Mesendoderm (in vitro differentiated cells): ENCODE data around the gene TAS2R41.
A peak's percentile ranks its signal among the peaks of the same experiment; 100 is the strongest.

Experiments
- DNase-seq: peaks from one replicate; pipeline ENCODE4 v3.0.0; 2013
- H2AK5ac ChIP-seq: 2 replicates; pipeline ENCODE4 v1.6.1; 2013; ENCODE audit warnings: low read length, inconsistent platforms
- H2BK120ac ChIP-seq: 2 replicates; pipeline ENCODE4 v1.6.1; 2013; ENCODE audit warnings: low read depth, mild to moderate bottlenecking, low read length, moderate library complexity, mixed read lengths
- H2BK15ac ChIP-seq: replicated peaks from 2 replicates; pipeline ENCODE4 v1.6.1; 2013; ENCODE audit warnings: low read depth, mild to moderate bottlenecking, moderate library complexity
- H2BK5ac ChIP-seq: 2 replicates; pipeline ENCODE4 v1.6.1; 2013; ENCODE audit warnings: low read length, inconsistent platforms
- H3K18ac ChIP-seq: 2 replicates; pipeline ENCODE4 v1.6.1; 2013; ENCODE audit warnings: mild to moderate bottlenecking, low read length, mixed read lengths
- H3K23ac ChIP-seq: one replicate; pipeline ENCODE4 v1.6.1; 2013; ENCODE audit warnings: low read length
- H3K27ac ChIP-seq: 2 replicates; pipeline ENCODE4 v1.5.1; 2013; ENCODE audit warnings: low read depth, mild to moderate bottlenecking, inconsistent platforms, low read length, moderate library complexity
- H3K27me3 ChIP-seq: 2 replicates; pipeline ENCODE4 v1.6.1; 2013; ENCODE audit warnings: low read length, control low read depth, mild to moderate bottlenecking, inconsistent platforms; ENCODE audit not compliant: insufficient read depth, poor library complexity
- H3K36me3 ChIP-seq: 2 replicates; pipeline ENCODE4 v1.6.1; 2013; ENCODE audit warnings: low read length, inconsistent platforms; ENCODE audit not compliant: control insufficient read depth, insufficient read depth
- H3K4ac ChIP-seq: one replicate; pipeline ENCODE4 v1.6.1; 2013; ENCODE audit warnings: low read depth, mild to moderate bottlenecking, low read length, moderate library complexity
- H3K4me1 ChIP-seq: 2 replicates; pipeline ENCODE4 v1.6.1; 2013; ENCODE audit warnings: low read depth, low read length, inconsistent platforms; ENCODE audit not compliant: control insufficient read depth
- H3K4me2 ChIP-seq: 2 replicates; pipeline ENCODE4 v1.6.1; 2013; ENCODE audit warnings: low read length
- H3K4me3 ChIP-seq: 2 replicates; pipeline ENCODE4 v1.5.1; 2013; ENCODE audit warnings: mild to moderate bottlenecking, low read length
- H3K56ac ChIP-seq: one replicate; pipeline ENCODE4 v1.6.1; 2013; ENCODE audit warnings: low read length
- H3K79me1 ChIP-seq: 2 replicates; pipeline ENCODE4 v1.6.1; 2013; ENCODE audit warnings: low read length, inconsistent platforms
- H3K79me2 ChIP-seq: 2 replicates; pipeline ENCODE4 v1.6.1; 2013; ENCODE audit warnings: mild to moderate bottlenecking, low read length; ENCODE audit not compliant: control insufficient read depth, insufficient read depth
- H3K9ac ChIP-seq: 2 replicates; pipeline ENCODE4 v1.6.1; 2013; ENCODE audit warnings: low read length, inconsistent platforms
- H4K5ac ChIP-seq: one replicate; pipeline ENCODE4 v1.6.1; 2013; ENCODE audit warnings: low read length
- H4K8ac ChIP-seq: one replicate; pipeline ENCODE4 v1.6.1; 2013; ENCODE audit warnings: low read depth, mild to moderate bottlenecking, control low read depth, low read length, moderate library complexity
- WGBS: extraction: QIAGEN DNeasy Blood & Tissue Kit; methylation state at CpG from one replicate; pipeline ENCODE4 v1.1.7; 2013; ENCODE audit warnings: low lambda C conversion rate, missing lambda C conversion rate; ENCODE audit not compliant: insufficient coverage; ENCODE audit errors: extremely low coverage; 5-methylcytosine and 5-hydroxymethylcytosine counted together

The TAS2R41 gene

GRCh38 chr7:143494622-143495021, 16.9 kb downstream of the TAS2R41 start:
- no peak overlapping the region for H4K8ac ChIP-seq
- no peak overlapping the region for H3K4me2 ChIP-seq
- H3K27ac ChIP-seq: no peak overlapping the region
- no peak overlapping the region for H3K9ac ChIP-seq
- no peaks in the 10 kb centered on the region for H3K79me2 ChIP-seq
- DNase-seq: peak; percentile 19
- no peak overlapping the region for H2BK15ac ChIP-seq
- WGBS: no CpG with 5 or more reads among the region's 1 CpG
- no peaks in the 10 kb centered on the region for H3K36me3 ChIP-seq
- H3K4ac ChIP-seq: no peak overlapping the region
- H4K5ac ChIP-seq: no peak overlapping the region
- H3K56ac ChIP-seq: no peak overlapping the region
- H3K27me3 ChIP-seq: no peaks in the 10 kb centered on the region
- H2BK120ac ChIP-seq: no peak overlapping the region
- H3K23ac ChIP-seq: no peak overlapping the region
- no peak overlapping the region for H2AK5ac ChIP-seq
- no peaks in the 10 kb centered on the region for H3K79me1 ChIP-seq
- H3K18ac ChIP-seq: no peak overlapping the region
- H2BK5ac ChIP-seq: no peak overlapping the region
- no peaks in the 10 kb centered on the region for H3K4me1 ChIP-seq
- H3K4me3 ChIP-seq: no peak overlapping the region

- no peak overlapping the region for H3K18ac ChIP-seq
- no peak overlapping the region for H4K8ac ChIP-seq
- H3K23ac ChIP-seq: no peak overlapping the region
- H4K5ac ChIP-seq: no peak overlapping the region
- H2BK5ac ChIP-seq: no peak overlapping the region
- no peak for DNase-seq
- no peaks in the 10 kb centered on the region for H3K27me3 ChIP-seq
- no peak overlapping the region for H2AK5ac ChIP-seq
- no peak overlapping the region for H3K56ac ChIP-seq
- H3K4ac ChIP-seq: no peak overlapping the region
- H2BK15ac ChIP-seq: no peak overlapping the region
- no peaks in the 10 kb centered on the region for H3K4me1 ChIP-seq
- no peaks in the 10 kb centered on the region for H3K79me1 ChIP-seq
- H3K79me2 ChIP-seq: no peaks in the 10 kb centered on the region
- H2BK120ac ChIP-seq: no peak overlapping the region
- no peaks in the 10 kb centered on the region for H3K36me3 ChIP-seq
- no peak overlapping the region for H3K27ac ChIP-seq
- no peak overlapping the region for H3K4me2 ChIP-seq
- no peak overlapping the region for H3K9ac ChIP-seq
- H3K4me3 ChIP-seq: no peak overlapping the region
These were observed 18.2 kb downstream of the TAS2R41 start for GRCh38 chr7:143495851-143496250.

- H3K56ac ChIP-seq: no peak overlapping the region
- H3K4ac ChIP-seq: no peak overlapping the region
- H3K4me3 ChIP-seq: no peak overlapping the region
- H2BK15ac ChIP-seq: no peak overlapping the region
- no peak overlapping the region for H3K4me2 ChIP-seq
- no peak for DNase-seq
- no CpG with 5 or more reads among the region's 3 CpGs for WGBS
- H3K79me2 ChIP-seq: no peaks in the 10 kb centered on the region
- no peak overlapping the region for H4K5ac ChIP-seq
- H3K27me3 ChIP-seq: no peaks in the 10 kb centered on the region
- no peak overlapping the region for H2AK5ac ChIP-seq
- no peaks in the 10 kb centered on the region for H3K36me3 ChIP-seq
- H2BK120ac ChIP-seq: no peak overlapping the region
- H3K27ac ChIP-seq: no peak overlapping the region
- no peak overlapping the region for H3K18ac ChIP-seq
- no peak overlapping the region for H2BK5ac ChIP-seq
- H3K23ac ChIP-seq: no peak overlapping the region
- no peak overlapping the region for H3K9ac ChIP-seq
- H3K4me1 ChIP-seq: no peaks in the 10 kb centered on the region
- no peak overlapping the region for H4K8ac ChIP-seq
- H3K79me1 ChIP-seq: no peaks in the 10 kb centered on the region
These were observed 18.6 kb downstream of the TAS2R41 start for GRCh38 chr7:143496263-143496662.

GRCh38 chr7:143497008-143497795, 19.5 kb downstream of the TAS2R41 start:
- Histone ChIP-seq H3K4ac (no peak overlapping the region), H3K56ac (no peak overlapping the region), H3K27me3 (no peaks in the 10 kb centered on the region), H3K79me2 (no peaks in the 10 kb centered on the region), H3K23ac (no peak overlapping the region), H3K4me1 (no peaks in the 10 kb centered on the region), H2BK120ac (no peak overlapping the region), H2BK15ac (no peak overlapping the region), H4K5ac (no peak overlapping the region), H3K27ac (no peak overlapping the region), H3K18ac (no peak overlapping the region), H2AK5ac (no peak overlapping the region), H3K36me3 (no peaks in the 10 kb centered on the region), H3K4me3 (no peak overlapping the region), H3K9ac (no peak overlapping the region), H4K8ac (no peak overlapping the region), H2BK5ac (no peak overlapping the region), H3K4me2 (no peak overlapping the region), H3K79me1 (no peaks in the 10 kb centered on the region)
- WGBS: no CpG with 5 or more reads among the region's 4 CpGs
- DNase-seq: no peak

- Histone ChIP-seq H3K56ac (no peak overlapping the region), H3K4ac (no peak overlapping the region), H3K4me3 (no peak overlapping the region), H3K18ac (no peak overlapping the region), H2BK120ac (no peak overlapping the region), H3K79me2 (no peaks in the 10 kb centered on the region), H3K79me1 (no peaks in the 10 kb centered on the region), H3K4me2 (no peak overlapping the region), H3K36me3 (no peaks in the 10 kb centered on the region), H4K5ac (no peak overlapping the region), H3K27ac (no peak overlapping the region), H2BK5ac (no peak overlapping the region), H3K4me1 (no peaks in the 10 kb centered on the region), H4K8ac (no peak overlapping the region), H3K9ac (no peak overlapping the region), H2AK5ac (no peak overlapping the region), H3K27me3 (no peaks in the 10 kb centered on the region), H2BK15ac (no peak overlapping the region), H3K23ac (no peak overlapping the region)
- DNase-seq: no peak
- no CpG with 5 or more reads among the region's 2 CpGs for WGBS
These were observed 21.6 kb downstream of the TAS2R41 start for GRCh38 chr7:143499246-143499645.

GRCh38 chr7:143499743-143500348, 22.2 kb downstream of the TAS2R41 start:
- H3K56ac ChIP-seq: no peak overlapping the region
- no peak overlapping the region for H3K4ac ChIP-seq
- H2BK120ac ChIP-seq: no peak overlapping the region
- no peak overlapping the region for H2BK5ac ChIP-seq
- H2BK15ac ChIP-seq: no peak overlapping the region
- H4K8ac ChIP-seq: no peak overlapping the region
- H3K79me2 ChIP-seq: no peaks in the 10 kb centered on the region
- H4K5ac ChIP-seq: no peak overlapping the region
- H2AK5ac ChIP-seq: no peak overlapping the region
- no peak overlapping the region for H3K9ac ChIP-seq
- WGBS: no CpG with 5 or more reads among the region's 8 CpGs
- no peak overlapping the region for H3K27ac ChIP-seq
- H3K27me3 ChIP-seq: no peaks in the 10 kb centered on the region
- no peak overlapping the region for H3K4me3 ChIP-seq
- H3K79me1 ChIP-seq: no peaks in the 10 kb centered on the region
- no peaks in the 10 kb centered on the region for H3K36me3 ChIP-seq
- H3K23ac ChIP-seq: no peak overlapping the region
- DNase-seq: no peak
- no peak overlapping the region for H3K18ac ChIP-seq
- H3K4me2 ChIP-seq: no peak overlapping the region
- no peaks in the 10 kb centered on the region for H3K4me1 ChIP-seq
